Activated CD8-positive, alpha-beta T cell treated with anti-CD3 and anti-CD28 coated beads, Interleukin-2, amount 10 ng/mL, durations not matched to agents 7 days and 5 days (primary cell): ENCODE results near the gene TNFAIP8. TPM values are rescaled to one million over a fixed set of nuclear protein-coding genes. Genes with fewer than 3 reads are reported as not detected.
A peak's percentile ranks its signal among the peaks of the same experiment; 100 is the strongest.

ENCODE experiments used
- ATAC-seq: fragments of 150-1000 bp; cut with Tn5 transposase; one replicate; pipeline ENCODE4 v1.10.0; 2021; ENCODE audit warnings: moderate library complexity
- CTCF ChIA-PET: fragments of 350-600 bp; sonication (Branson Sonifier 250); formaldehyde crosslinking; loops from one replicate; lab custom pipeline; 2021; ENCODE audit warnings: antibody characterized with exemption; lab: Charles Lee
- POLR2A ChIA-PET: fragments of 350-600 bp; sonication (Branson Sonifier 250); formaldehyde crosslinking; loops from one replicate; lab custom pipeline; 2021; ENCODE audit warnings: antibody characterized with exemption; lab: Charles Lee
- DNase-seq: peaks from one replicate; pipeline ENCODE4 v3.0.0-alpha.2; 2020
- H3K27ac Mint-ChIP-seq: one replicate; pipeline ENCODE4 v1.8.0; 2021; ENCODE audit warnings: mild to moderate bottlenecking, mixed read lengths
- H3K27me3 Mint-ChIP-seq: one replicate; pipeline ENCODE4 v1.8.0; 2021; ENCODE audit warnings: low read depth, mixed read lengths
- H3K36me3 Mint-ChIP-seq: one replicate; pipeline ENCODE4 v1.8.0; 2021; ENCODE audit warnings: low read depth, mixed read lengths
- H3K4me1 Mint-ChIP-seq: one replicate; pipeline ENCODE4 v1.8.0; 2021; ENCODE audit warnings: low read depth, mixed read lengths
- H3K4me3 Mint-ChIP-seq: one replicate; pipeline ENCODE4 v1.8.0; 2021; ENCODE audit warnings: mild to moderate bottlenecking, mixed read lengths
- H3K9me3 Mint-ChIP-seq: one replicate; pipeline ENCODE4 v1.8.0; 2022; ENCODE audit warnings: mixed read lengths; ENCODE audit not compliant: insufficient read depth
- total RNA-seq, 2 experiments: library from RNA; stranded (reverse); gene quantifications; one replicate each; pipeline ENCODE4 v1.2.3, GENCODE V29; 2021

TNFAIP8 gene
- total RNA-seq, 2 experiments from 2014 or later = 123 to 127 TPM

- Mint-ChIP-seq H3K4me3 (peak overlapping the region; percentile 45), H3K27ac (peak overlapping the region; percentile 95), H3K9me3 (no peaks in the 10 kb centered on the region), H3K4me1 (peaks cover 82% of the 10 kb centered on the region), H3K27me3 (no peaks in the 10 kb centered on the region), H3K36me3 (peaks cover 35% of the 10 kb centered on the region)
- peak; percentile 62 for ATAC-seq
- peak; percentile 72 for DNase-seq
- ChIA-PET POLR2A (interaction anchor here (1.0 to 19.3 kb wide), 4 partner anchors 11 to 61 kb away, joined by 4 to 280 read pairs (median 17); partner anchors contain the start of gene TNFAIP8), CTCF (interaction anchor here (0.8 to 21.9 kb wide), 9 partner anchors 8 to 340 kb away, joined by 3 to 274 read pairs (median 5); partner anchors contain the start of gene DMXL1)
These were observed 26.8 kb upstream of the TNFAIP8 start for GRCh38 chr5:119328753-119329602.

- Mint-ChIP-seq H3K4me3 (peak overlapping the region; percentile 68), H3K27ac (peak overlapping the region; percentile 95), H3K27me3 (no peaks in the 10 kb centered on the region), H3K9me3 (no peaks in the 10 kb centered on the region), H3K4me1 (peaks cover 80% of the 10 kb centered on the region), H3K36me3 (peaks cover 39% of the 10 kb centered on the region)
- ATAC-seq (no peak), DNase-seq (no peak)
- POLR2A ChIA-PET = interaction anchor here (0.7 to 19.3 kb wide), 5 partner anchors 10 to 62 kb away, joined by 4 to 280 read pairs (median 5); partner anchors contain the start of gene TNFAIP8
- CTCF ChIA-PET = interaction anchor here (0.8 to 21.9 kb wide), 7 partner anchors 9 to 340 kb away, joined by 3 to 274 read pairs (median 5); partner anchors contain the start of gene DMXL1
These were observed 26.2 kb upstream of the TNFAIP8 start for GRCh38 chr5:119329666-119330065.

DNA sequence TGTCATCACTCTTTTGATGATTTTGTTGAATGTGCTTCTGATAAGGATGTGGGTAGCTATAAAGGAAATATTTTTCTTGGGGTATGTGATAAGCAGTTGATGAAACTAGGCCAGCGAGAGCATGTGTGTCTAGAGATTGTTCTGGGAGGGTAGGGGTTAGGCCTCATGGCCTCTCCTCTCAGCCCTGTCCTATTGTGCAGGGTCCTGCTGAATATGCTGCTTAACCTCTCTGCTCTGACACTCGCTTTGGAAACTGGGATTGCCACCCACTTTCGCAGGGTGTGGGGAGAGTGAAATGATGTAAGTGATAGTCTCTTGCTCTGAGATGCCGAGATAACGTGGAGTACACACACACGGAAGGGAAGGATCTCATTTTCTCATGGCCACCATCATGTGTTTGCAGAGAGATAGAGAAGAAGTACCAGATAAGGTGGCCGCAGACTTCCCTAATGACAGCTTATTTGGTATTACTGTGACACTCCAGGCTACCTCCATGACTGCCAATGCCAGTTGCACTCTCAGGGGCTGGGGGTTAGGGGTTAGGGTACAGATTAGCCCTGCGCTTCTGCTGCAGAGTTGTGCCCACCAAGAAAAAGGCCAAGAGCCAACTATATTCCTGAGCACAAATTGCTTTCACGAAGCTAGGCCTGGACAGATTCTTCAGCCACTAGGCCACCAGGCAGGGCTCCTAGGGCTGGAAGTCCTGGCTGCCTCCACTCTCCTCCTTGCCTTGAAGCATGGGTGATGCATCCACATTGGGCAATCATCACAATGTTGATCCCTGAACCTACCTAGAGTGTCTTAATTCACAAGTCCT lies 25.2 kb upstream of the TNFAIP8 start:
- Mint-ChIP-seq H3K4me1 (peaks cover 85% of the 10 kb centered on the region), H3K4me3 (peak overlapping the region; percentile 68), H3K27me3 (no peaks in the 10 kb centered on the region), H3K36me3 (peaks cover 46% of the 10 kb centered on the region), H3K9me3 (no peaks in the 10 kb centered on the region), H3K27ac (peak overlapping the region; percentile 95)
- POLR2A ChIA-PET = interaction anchor here (0.7 to 19.3 kb wide), 7 partner anchors 9 to 41 kb away, joined by 3 to 280 read pairs (median 4); partner anchors contain the start of gene TNFAIP8
- CTCF ChIA-PET = interaction anchor here (1.0 to 21.9 kb wide), 7 partner anchors 8 to 341 kb away, joined by 3 to 274 read pairs (median 5); no protein-coding TSS in a partner anchor
- ATAC-seq (peak; percentile 34), DNase-seq (no peak)

- H3K27me3 Mint-ChIP-seq = no peaks in the 10 kb centered on the region
- H3K4me3 Mint-ChIP-seq = no peak overlapping the region
- peaks cover 85% of the 10 kb centered on the region for H3K4me1 Mint-ChIP-seq
- H3K36me3 Mint-ChIP-seq = peaks cover 50% of the 10 kb centered on the region
- H3K27ac Mint-ChIP-seq = peak overlapping the region; percentile 95
- POLR2A ChIA-PET = interaction anchor here (1.0 to 19.3 kb wide), 4 partner anchors 8 to 30 kb away, joined by 3 to 280 read pairs (median 20); partner anchors contain the start of gene TNFAIP8
- DNase-seq (no peak), ATAC-seq (no peak)
- H3K9me3 Mint-ChIP-seq = no peaks in the 10 kb centered on the region
- CTCF ChIA-PET = interaction anchor here (1.1 to 21.9 kb wide), 5 partner anchors 9 to 81 kb away, joined by 3 to 274 read pairs (median 9); no protein-coding TSS in a partner anchor
These were observed 24.2 kb upstream of the TNFAIP8 start for GRCh38 chr5:119331566-119332095.

GRCh38 chr5:119332208-119332607 lies 23.6 kb upstream of the TNFAIP8 start:
- POLR2A ChIA-PET = interaction anchor here (1.1 to 19.3 kb wide), 3 partner anchors 10 to 64 kb away, joined by 3 to 280 read pairs (median 5); partner anchors contain the start of gene TNFAIP8

GRCh38 chr5:119332978-119333401 lies 22.8 kb upstream of the TNFAIP8 start:
- CTCF ChIA-PET = interaction anchor here (1.0 to 21.9 kb wide), 11 partner anchors 8 to 79 kb away, joined by 3 to 274 read pairs (median 9); no protein-coding TSS in a partner anchor
- ATAC-seq (no peak), DNase-seq (no peak)
- Mint-ChIP-seq H3K27me3 (no peaks in the 10 kb centered on the region), H3K9me3 (no peaks in the 10 kb centered on the region), H3K4me1 (peaks cover 86% of the 10 kb centered on the region), H3K27ac (peak overlapping the region; percentile 93), H3K4me3 (peak overlapping the region; percentile 80), H3K36me3 (peaks cover 60% of the 10 kb centered on the region)
- POLR2A ChIA-PET = interaction anchor here (0.6 to 19.3 kb wide), 15 partner anchors 9 to 65 kb away, joined by 3 to 280 read pairs (median 4); partner anchors contain the start of gene TNFAIP8

More at GRCh38 chr5:119332208-119332607, 23.6 kb upstream of the TNFAIP8 start:
- Mint-ChIP-seq H3K36me3 (peaks cover 53% of the 10 kb centered on the region), H3K27ac (peak overlapping the region; percentile 93), H3K27me3 (no peaks in the 10 kb centered on the region), H3K4me3 (peak overlapping the region; percentile 80), H3K9me3 (no peaks in the 10 kb centered on the region), H3K4me1 (peaks cover 85% of the 10 kb centered on the region)
- no peak for ATAC-seq
- no peak for DNase-seq
- CTCF ChIA-PET = interaction anchor here (1.0 to 21.9 kb wide), 6 partner anchors 9 to 79 kb away, joined by 3 to 274 read pairs (median 6); no protein-coding TSS in a partner anchor

DNA sequence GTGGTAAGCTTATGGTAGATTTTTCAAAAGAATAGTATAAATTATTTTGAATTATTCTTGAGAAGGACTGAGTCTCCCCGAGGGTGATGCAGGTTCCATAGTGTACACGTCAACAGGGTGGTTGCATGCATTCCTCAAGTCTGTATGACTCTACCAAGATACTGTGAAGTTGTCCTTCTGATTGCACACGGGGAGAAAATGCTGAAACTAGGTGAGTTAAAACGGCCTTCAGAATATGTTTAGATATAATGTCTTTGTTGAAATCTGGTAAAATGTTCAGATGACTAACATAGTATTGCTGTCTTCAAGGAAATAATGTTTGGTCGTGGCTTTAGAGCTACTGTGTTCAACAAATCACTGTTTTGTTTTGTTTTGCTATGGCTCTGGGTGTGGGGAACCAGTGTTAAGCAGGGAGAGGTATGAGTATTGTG lies 22.4 kb upstream of the TNFAIP8 start:
- POLR2A ChIA-PET = interaction anchor here (0.6 to 19.3 kb wide), 17 partner anchors 9 to 65 kb away, joined by 3 to 280 read pairs (median 4); partner anchors contain the start of gene TNFAIP8
- Mint-ChIP-seq H3K27ac (peak overlapping the region; percentile 93), H3K36me3 (peaks cover 62% of the 10 kb centered on the region)

DNA sequence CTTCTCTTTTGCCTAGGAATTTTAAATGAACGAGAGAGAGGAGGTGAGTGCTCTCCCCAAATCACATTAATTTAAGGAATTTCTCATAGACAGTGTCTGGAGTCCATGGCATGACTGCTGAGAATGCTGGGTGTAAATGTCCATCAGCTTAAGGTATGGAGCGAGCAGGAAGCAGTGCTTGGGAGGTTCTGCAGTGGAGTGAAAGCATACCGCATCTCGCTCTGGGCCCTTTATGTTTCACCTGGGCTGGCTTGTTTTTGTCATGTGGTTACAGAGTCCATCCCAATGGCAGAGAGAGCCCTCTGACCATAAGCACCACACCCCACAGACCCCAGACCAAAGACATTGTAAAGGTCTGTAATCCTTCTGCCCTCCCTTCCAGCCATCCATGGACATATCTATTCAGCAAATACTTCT lies 20.6 kb upstream of the TNFAIP8 start:
- CTCF ChIA-PET = interaction anchor here (0.7 to 21.9 kb wide), 15 partner anchors 13 to 314 kb away, joined by 3 to 274 read pairs (median 6); partner anchors contain the start of gene DMXL1

More for the DNA sequence above, 22.4 kb upstream of the TNFAIP8 start:
- DNase-seq = no peak
- CTCF ChIA-PET = interaction anchor here (1.0 to 21.9 kb wide), 9 partner anchors 11 to 78 kb away, joined by 3 to 274 read pairs (median 10); no protein-coding TSS in a partner anchor
- Mint-ChIP-seq H3K4me1 (peaks cover 86% of the 10 kb centered on the region), H3K9me3 (no peaks in the 10 kb centered on the region), H3K27me3 (no peaks in the 10 kb centered on the region), H3K4me3 (peak overlapping the region; percentile 80)
- peak; percentile 35 for ATAC-seq

DNA sequence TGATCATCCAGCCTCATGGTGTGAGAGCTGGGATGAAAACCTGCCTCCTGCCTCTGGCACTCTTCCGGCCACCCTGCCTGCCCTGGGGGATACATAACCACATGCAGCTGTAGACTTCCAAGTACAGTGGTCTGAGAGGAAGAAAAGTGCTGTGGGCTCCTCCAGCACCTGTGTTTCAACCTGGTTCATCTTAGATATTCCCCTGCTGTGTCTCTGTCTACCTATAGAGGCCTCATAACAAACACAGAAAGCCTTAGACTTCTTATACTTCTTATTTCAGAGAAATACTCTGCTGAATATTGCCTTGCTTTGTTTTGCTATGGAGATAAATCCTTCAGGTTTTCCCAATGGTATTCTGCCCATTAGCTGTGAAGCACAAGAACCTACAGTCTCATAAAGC lies 19.6 kb upstream of the TNFAIP8 start:
- ChIA-PET POLR2A (interaction anchor here (1.0 to 19.3 kb wide), 5 partner anchors 22 to 265 kb away, joined by 3 to 280 read pairs (median 8); partner anchors contain the start of genes DMXL1 and TNFAIP8), CTCF (interaction anchor here (1.0 to 21.9 kb wide), 12 partner anchors 8 to 348 kb away, joined by 3 to 274 read pairs (median 10); partner anchors contain the start of genes DMXL1 and DTWD2)
- peak overlapping the region; percentile 86 for H3K27ac Mint-ChIP-seq
- no peak for DNase-seq
- H3K36me3 Mint-ChIP-seq = peaks cover 64% of the 10 kb centered on the region
- no peaks in the 10 kb centered on the region for H3K27me3 Mint-ChIP-seq
- H3K4me3 Mint-ChIP-seq = peak overlapping the region; percentile 80
- peaks cover 85% of the 10 kb centered on the region for H3K4me1 Mint-ChIP-seq
- no peak for ATAC-seq
- no peaks in the 10 kb centered on the region for H3K9me3 Mint-ChIP-seq

More for the DNA sequence above, 20.6 kb upstream of the TNFAIP8 start:
- Mint-ChIP-seq H3K4me3 (peak overlapping the region; percentile 80), H3K27ac (peak overlapping the region; percentile 86), H3K4me1 (peaks cover 86% of the 10 kb centered on the region), H3K9me3 (no peaks in the 10 kb centered on the region), H3K27me3 (no peaks in the 10 kb centered on the region), H3K36me3 (peaks cover 65% of the 10 kb centered on the region)
- ATAC-seq (no peak), DNase-seq (no peak)
- POLR2A ChIA-PET = interaction anchor here (0.6 to 19.3 kb wide), 12 partner anchors 8 to 264 kb away, joined by 3 to 280 read pairs (median 4); partner anchors contain the start of genes DMXL1 and TNFAIP8
